ENCODE measurements around the gene TRMT10B.

DNA sequence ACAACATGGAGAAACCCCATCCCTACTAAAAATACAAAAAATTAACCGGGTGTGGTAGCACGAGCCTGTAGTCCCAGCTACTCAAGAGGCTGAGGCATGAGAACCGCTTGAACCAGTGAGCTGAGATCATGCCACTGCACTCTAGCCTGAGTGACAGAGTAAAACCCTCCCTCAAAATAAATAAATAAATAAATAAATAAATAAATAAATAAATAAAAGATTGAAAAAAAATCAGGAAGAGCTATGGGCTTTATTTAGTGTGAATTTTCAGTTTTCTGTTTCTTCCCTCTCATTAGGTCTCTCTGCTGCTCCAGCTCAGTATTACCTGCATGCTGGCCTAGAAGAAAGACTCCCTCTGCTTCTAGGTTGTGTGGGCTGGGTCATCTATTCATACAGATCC is 47.8 kb upstream of the TRMT10B start:
- TF ChIP-seq, protein P1, sequence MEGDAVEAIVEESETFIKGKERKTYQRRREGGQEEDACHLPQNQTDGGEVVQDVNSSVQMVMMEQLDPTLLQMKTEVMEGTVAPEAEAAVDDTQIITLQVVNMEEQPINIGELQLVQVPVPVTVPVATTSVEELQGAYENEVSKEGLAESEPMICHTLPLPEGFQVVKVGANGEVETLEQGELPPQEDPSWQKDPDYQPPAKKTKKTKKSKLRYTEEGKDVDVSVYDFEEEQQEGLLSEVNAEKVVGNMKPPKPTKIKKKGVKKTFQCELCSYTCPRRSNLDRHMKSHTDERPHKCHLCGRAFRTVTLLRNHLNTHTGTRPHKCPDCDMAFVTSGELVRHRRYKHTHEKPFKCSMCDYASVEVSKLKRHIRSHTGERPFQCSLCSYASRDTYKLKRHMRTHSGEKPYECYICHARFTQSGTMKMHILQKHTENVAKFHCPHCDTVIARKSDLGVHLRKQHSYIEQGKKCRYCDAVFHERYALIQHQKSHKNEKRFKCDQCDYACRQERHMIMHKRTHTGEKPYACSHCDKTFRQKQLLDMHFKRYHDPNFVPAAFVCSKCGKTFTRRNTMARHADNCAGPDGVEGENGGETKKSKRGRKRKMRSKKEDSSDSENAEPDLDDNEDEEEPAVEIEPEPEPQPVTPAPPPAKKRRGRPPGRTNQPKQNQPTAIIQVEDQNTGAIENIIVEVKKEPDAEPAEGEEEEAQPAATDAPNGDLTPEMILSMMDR (IDR thresholded peaks at IDR 0.05; ENCODE audit: low read depth, low read length), result no peak
- TF ChIP-seq POLR2A (IDR thresholded peaks at IDR 0.05; ENCODE audit: extremely low read depth, insufficient read length), result no peak
- TF ChIP-seq, protein P2, sequence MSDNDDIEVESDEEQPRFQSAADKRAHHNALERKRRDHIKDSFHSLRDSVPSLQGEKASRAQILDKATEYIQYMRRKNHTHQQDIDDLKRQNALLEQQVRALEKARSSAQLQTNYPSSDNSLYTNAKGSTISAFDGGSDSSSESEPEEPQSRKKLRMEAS (IDR thresholded peaks at IDR 0.05; ENCODE audit: low read depth, low read length), result no peak
- TF ChIP-seq MYC (IDR thresholded peaks at IDR 0.05; ENCODE audit: low read depth, low read length), result no peak

Measured in NB4 (cell line).